ENCODE results near the gene ANK2. TPM values are rescaled to one million over a fixed set of nuclear protein-coding genes. Genes with fewer than 3 reads are reported as not detected.

Gene ANK2
- total RNA-seq, 1 donor from 2014 or later = 35.5 TPM

- TF ChIP-seq CTCF (IDR thresholded peaks at IDR 0.05; ENCODE audit: insufficient read depth, low read length, poor library complexity, severe bottlenecking) = no peak
- H3K27me3 ChIP-seq (ENCODE audit: control insufficient read depth, insufficient read depth, low read length) = no peaks in the 10 kb centered on the region
- no peak for DNase-seq (ENCODE audit: low read depth)
- H3K4me3 ChIP-seq (ENCODE audit: low read depth, low read length) = no peak overlapping the region
- no peaks in the 10 kb centered on the region for H3K36me3 ChIP-seq (ENCODE audit: control insufficient read depth, insufficient read depth, low read length)
These were observed 240.3 kb downstream of the ANK2 start for GRCh38 chr4:113289766-113290165.

DNA sequence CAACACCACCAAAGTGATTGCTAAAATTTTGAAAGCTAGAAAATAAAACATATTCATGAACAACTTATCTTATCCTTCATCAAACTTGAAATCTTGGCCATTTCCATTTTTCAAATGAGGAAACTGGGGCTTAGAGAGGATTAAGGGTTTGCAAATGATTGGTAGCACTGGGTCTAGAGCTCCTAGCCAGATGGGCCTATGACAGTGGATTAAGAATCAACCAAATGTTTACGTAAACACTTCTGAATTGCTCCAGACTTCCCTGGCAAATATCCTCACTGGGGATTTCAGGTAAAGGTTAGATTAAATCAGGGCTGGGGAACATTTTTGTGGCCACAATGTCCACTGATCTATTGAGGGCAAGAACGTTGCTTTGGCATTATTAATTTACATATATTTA, 241.2 kb downstream of the ANK2 start:
- no peaks in the 10 kb centered on the region for H3K27me3 ChIP-seq (ENCODE audit: control insufficient read depth, insufficient read depth, low read length)
- TF ChIP-seq CTCF (IDR thresholded peaks at IDR 0.05; ENCODE audit: insufficient read depth, low read length, poor library complexity, severe bottlenecking) = no peak
- DNase-seq (ENCODE audit: low read depth) = no peak
- H3K4me3 ChIP-seq (ENCODE audit: low read depth, low read length) = no peak overlapping the region
- H3K36me3 ChIP-seq (ENCODE audit: control insufficient read depth, insufficient read depth, low read length) = no peaks in the 10 kb centered on the region

GRCh38 chr4:113292371-113293042, 243.1 kb downstream of the ANK2 start:
- Histone ChIP-seq H3K27me3 (ENCODE audit: control insufficient read depth, insufficient read depth, low read length) (no peaks in the 10 kb centered on the region), H3K36me3 (ENCODE audit: control insufficient read depth, insufficient read depth, low read length) (no peaks in the 10 kb centered on the region), H3K4me3 (ENCODE audit: low read depth, low read length) (no peak overlapping the region)
- no peak for TF ChIP-seq CTCF (IDR thresholded peaks at IDR 0.05; ENCODE audit: insufficient read depth, low read length, poor library complexity, severe bottlenecking)
- DNase-seq (ENCODE audit: low read depth) = no peak

- no peak for TF ChIP-seq CTCF (IDR thresholded peaks at IDR 0.05; ENCODE audit: insufficient read depth, low read length, poor library complexity, severe bottlenecking)
- H3K27me3 ChIP-seq (ENCODE audit: control insufficient read depth, insufficient read depth, low read length) = no peaks in the 10 kb centered on the region
- no peak for DNase-seq (ENCODE audit: low read depth)
- no peaks in the 10 kb centered on the region for H3K36me3 ChIP-seq (ENCODE audit: control insufficient read depth, insufficient read depth, low read length)
- H3K4me3 ChIP-seq (ENCODE audit: low read depth, low read length) = no peak overlapping the region
These were observed 243.6 kb downstream of the ANK2 start for GRCh38 chr4:113293043-113293560.

GRCh38 chr4:113293674-113294073, 244.2 kb downstream of the ANK2 start:
- TF ChIP-seq CTCF (IDR thresholded peaks at IDR 0.05; ENCODE audit: insufficient read depth, low read length, poor library complexity, severe bottlenecking) = no peak
- DNase-seq (ENCODE audit: low read depth) = no peak
- H3K36me3 ChIP-seq (ENCODE audit: control insufficient read depth, insufficient read depth, low read length) = no peaks in the 10 kb centered on the region
- no peaks in the 10 kb centered on the region for H3K27me3 ChIP-seq (ENCODE audit: control insufficient read depth, insufficient read depth, low read length)
- H3K4me3 ChIP-seq (ENCODE audit: low read depth, low read length) = no peak overlapping the region

- Histone ChIP-seq H3K36me3 (ENCODE audit: control insufficient read depth, insufficient read depth, low read length) (no peaks in the 10 kb centered on the region), H3K4me3 (ENCODE audit: low read depth, low read length) (no peak overlapping the region), H3K27me3 (ENCODE audit: control insufficient read depth, insufficient read depth, low read length) (no peaks in the 10 kb centered on the region)
- no peak for TF ChIP-seq CTCF (IDR thresholded peaks at IDR 0.05; ENCODE audit: insufficient read depth, low read length, poor library complexity, severe bottlenecking)
- DNase-seq (ENCODE audit: low read depth) = no peak
These were observed 245.5 kb downstream of the ANK2 start for GRCh38 chr4:113294908-113295307.
